HepG2 (cell line): ENCODE data around the gene NFATC3. TPM values are rescaled to one million over a fixed set of nuclear protein-coding genes. Genes with fewer than 3 reads are reported as not detected.

ENCODE experiments used
- GATA4 ChIP-seq: sonication (generic); IDR thresholded peaks from 2 replicates; pipeline ENCODE4 v1.6.1; 2016; ENCODE audit warnings: antibody characterized with exemption, low read depth, borderline replicate concordance
- IKZF1 ChIP-seq: fragments of 450-650 bp; IDR thresholded peaks from 2 replicates; pipeline ENCODE4 v1.7.1; 2016
- KLF16 ChIP-seq, 2 experiments: sonication (generic) in 1 of 2; formaldehyde crosslinking in 1 of 2; IDR thresholded peaks; 2 replicates each; pipeline versions ENCODE4 v1.6.1 to v1.8.0; 2016 to 2023; ENCODE audit warnings: missing genetic modification reagents in 2 of 2, missing compliant biosample characterization in 1 of 2
- KLF6 ChIP-seq: IDR thresholded peaks from 2 replicates; pipeline ENCODE4 v1.8.0; 2016; ENCODE audit warnings: missing biosample characterization, missing genetic modification reagents
- MIER3 ChIP-seq: IDR thresholded peaks from 2 replicates; pipeline ENCODE4 v1.6.1; 2016; ENCODE audit warnings: missing compliant biosample characterization, borderline replicate concordance
- MIXL1 ChIP-seq: IDR thresholded peaks from 2 replicates; pipeline ENCODE4 v1.6.1; 2016
- PCBP2 ChIP-seq: fragments of 200-400 bp; formaldehyde crosslinking; optimal IDR thresholded peaks from 2 replicates; pipeline ENCODE3; 2018; ENCODE audit warnings: low read length, low read depth; ENCODE audit not compliant: poor library complexity, severe bottlenecking
- PHF5A ChIP-seq: IDR thresholded peaks from one replicate; pipeline ENCODE4 v1.6.1; 2018; ENCODE audit warnings: low read depth, missing genetic modification reagents; ENCODE audit not compliant: unreplicated experiment
- PTBP1 ChIP-seq: fragments of 200-400 bp; formaldehyde crosslinking; IDR thresholded peaks from 2 replicates; pipeline ENCODE4 v1.6.1; 2018; ENCODE audit warnings: low read length, low read depth; ENCODE audit not compliant: poor library complexity, severe bottlenecking
- RFX5 ChIP-seq: IDR thresholded peaks from 2 replicates; pipeline ENCODE4 v1.6.1; 2011; ENCODE audit warnings: low read depth, low read length, improper control_type of control experiment
- SRSF4 ChIP-seq: fragments of 200-400 bp; formaldehyde crosslinking; IDR thresholded peaks from one replicate; pipeline ENCODE4 v1.6.1; 2018; ENCODE audit warnings: mild to moderate bottlenecking, low read depth, low read length, moderate library complexity; ENCODE audit not compliant: poor library complexity, severe bottlenecking
- SRY ChIP-seq: sonication (generic); formaldehyde crosslinking; IDR thresholded peaks from 2 replicates; pipeline ENCODE4 v1.8.0; 2022; ENCODE audit warnings: mild to moderate bottlenecking, missing genetic modification reagents
- TAF15 ChIP-seq: fragments of 200-400 bp; formaldehyde crosslinking; IDR thresholded peaks from one replicate; pipeline ENCODE4 v1.6.1; 2018; ENCODE audit warnings: mild to moderate bottlenecking, low read depth, low read length; ENCODE audit not compliant: poor library complexity, severe bottlenecking
- XBP1 ChIP-seq: sonication (generic); formaldehyde crosslinking; IDR thresholded peaks from 2 replicates; pipeline ENCODE4 v1.5.0; 2020; ENCODE audit warnings: missing genetic modification reagents
- ZKSCAN5 ChIP-seq: sonication (generic); formaldehyde crosslinking; IDR thresholded peaks from 2 replicates; pipeline ENCODE4 v1.5.1; 2020; ENCODE audit warnings: mild to moderate bottlenecking, missing genetic modification reagents
- ZNF274 ChIP-seq: sonication (generic); formaldehyde crosslinking; IDR thresholded peaks from 2 replicates; pipeline ENCODE4 v1.5.1; 2020; ENCODE audit warnings: mild to moderate bottlenecking, missing genetic modification reagents
- ZNF331 ChIP-seq: sonication (generic); formaldehyde crosslinking; IDR thresholded peaks from 2 replicates; pipeline ENCODE4 v1.4.0; 2020; ENCODE audit warnings: missing genetic modification reagents
- ZNF7 ChIP-seq: IDR thresholded peaks from 2 replicates; pipeline ENCODE4 v1.6.1; 2016; ENCODE audit warnings: missing biosample characterization, missing genetic modification reagents
- ZNF772 ChIP-seq: sonication (generic); formaldehyde crosslinking; IDR thresholded peaks from 2 replicates; pipeline ENCODE4 v1.5.0; 2020; ENCODE audit warnings: mild to moderate bottlenecking, missing genetic modification reagents
- polyA plus RNA-seq, 8 experiments: library from polyadenylated mRNA; depleted of rRNA in 3 of 8; stranded (reverse) in 7 of 8; unstranded in 1 of 8; fragments of >200 nt; fragmentation: Illumina TruSeq in 4 of 8; extraction: Trizol in 4 of 8; gene quantifications; 2 replicates each; pipeline versions ENCODE4 v1.2.1 to v1.2.3, GENCODE V29; 2011 to 2016; ENCODE audit warnings: low read depth in 4 of 8, missing spikeins in 1 of 8, mixed read lengths in 1 of 8; ENCODE audit not compliant: insufficient read depth in 1 of 8
- total RNA-seq, 5 experiments: library from RNA; depleted of rRNA; stranded (reverse); fragments of >200 nt; fragmentation: Illumina TruSeq; extraction: Trizol; gene quantifications; 2 replicates each; pipeline ENCODE4 v1.2.3, GENCODE V29; 2016; ENCODE audit warnings: low read depth in 1 of 5
- TF ChIP-seq, protein P1 (sequence below): sonication (generic); formaldehyde crosslinking; IDR thresholded peaks from 2 replicates; pipeline ENCODE4 v1.4.0; 2020; ENCODE audit warnings: missing genetic modification reagents
- TF ChIP-seq, protein P2 (sequence below): IDR thresholded peaks from 2 replicates; pipeline ENCODE4 v1.6.1; 2016; ENCODE audit warnings: control low read depth
- TF ChIP-seq, protein P3 (sequence below): sonication (generic); formaldehyde crosslinking; IDR thresholded peaks from 2 replicates; pipeline ENCODE4 v1.5.1; 2020; ENCODE audit warnings: missing genetic modification reagents, mild to moderate bottlenecking, borderline replicate concordance
- TF ChIP-seq, protein P4 (sequence below): sonication (generic); formaldehyde crosslinking; IDR thresholded peaks from 2 replicates; pipeline ENCODE4 v1.5.0; 2020; ENCODE audit warnings: missing genetic modification reagents

Gene NFATC3
- total and polyA plus RNA-seq, 2 of the 13 experiments (the other 11 are each of a cell fraction or from before 2014, with no cell fraction given): 52.6 to 62.7 TPM

DNA sequence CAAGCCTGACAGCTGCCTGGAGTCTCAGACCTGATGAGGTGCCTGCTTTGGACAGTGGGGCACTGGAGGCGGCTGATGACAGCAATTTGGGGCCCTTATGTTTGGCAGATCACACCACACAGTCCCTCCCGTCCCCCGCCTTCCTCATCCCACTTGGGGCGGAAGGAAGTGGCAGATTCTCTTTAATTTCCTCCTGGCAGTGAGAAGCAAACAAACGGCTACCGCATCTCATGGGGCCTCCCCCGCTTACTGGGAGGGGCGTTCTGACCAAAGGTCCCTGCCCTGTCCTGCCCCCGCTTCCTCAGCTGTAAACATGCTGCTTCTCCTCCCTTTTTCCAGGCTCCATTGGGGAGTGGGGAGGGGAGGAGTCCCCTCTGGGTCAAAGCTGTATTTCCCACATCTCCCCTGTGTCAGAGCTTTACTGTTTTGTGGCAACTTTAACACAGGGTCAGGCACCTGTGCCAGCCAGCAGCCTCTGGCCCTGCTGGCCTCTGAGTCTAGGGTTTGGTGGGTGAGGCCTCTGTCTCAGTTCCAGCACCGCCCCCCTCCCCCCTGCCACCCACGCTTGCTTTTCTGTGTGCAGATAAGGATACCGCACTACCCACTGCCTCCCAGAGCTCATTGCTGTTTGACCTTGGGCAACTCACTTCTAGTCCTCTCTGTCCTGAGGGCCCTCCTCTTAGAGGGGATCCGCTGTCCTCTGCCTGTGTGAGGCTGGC lies 5.4 kb upstream of the NFATC3 start (continued):
- TF ChIP-seq, protein P1, sequence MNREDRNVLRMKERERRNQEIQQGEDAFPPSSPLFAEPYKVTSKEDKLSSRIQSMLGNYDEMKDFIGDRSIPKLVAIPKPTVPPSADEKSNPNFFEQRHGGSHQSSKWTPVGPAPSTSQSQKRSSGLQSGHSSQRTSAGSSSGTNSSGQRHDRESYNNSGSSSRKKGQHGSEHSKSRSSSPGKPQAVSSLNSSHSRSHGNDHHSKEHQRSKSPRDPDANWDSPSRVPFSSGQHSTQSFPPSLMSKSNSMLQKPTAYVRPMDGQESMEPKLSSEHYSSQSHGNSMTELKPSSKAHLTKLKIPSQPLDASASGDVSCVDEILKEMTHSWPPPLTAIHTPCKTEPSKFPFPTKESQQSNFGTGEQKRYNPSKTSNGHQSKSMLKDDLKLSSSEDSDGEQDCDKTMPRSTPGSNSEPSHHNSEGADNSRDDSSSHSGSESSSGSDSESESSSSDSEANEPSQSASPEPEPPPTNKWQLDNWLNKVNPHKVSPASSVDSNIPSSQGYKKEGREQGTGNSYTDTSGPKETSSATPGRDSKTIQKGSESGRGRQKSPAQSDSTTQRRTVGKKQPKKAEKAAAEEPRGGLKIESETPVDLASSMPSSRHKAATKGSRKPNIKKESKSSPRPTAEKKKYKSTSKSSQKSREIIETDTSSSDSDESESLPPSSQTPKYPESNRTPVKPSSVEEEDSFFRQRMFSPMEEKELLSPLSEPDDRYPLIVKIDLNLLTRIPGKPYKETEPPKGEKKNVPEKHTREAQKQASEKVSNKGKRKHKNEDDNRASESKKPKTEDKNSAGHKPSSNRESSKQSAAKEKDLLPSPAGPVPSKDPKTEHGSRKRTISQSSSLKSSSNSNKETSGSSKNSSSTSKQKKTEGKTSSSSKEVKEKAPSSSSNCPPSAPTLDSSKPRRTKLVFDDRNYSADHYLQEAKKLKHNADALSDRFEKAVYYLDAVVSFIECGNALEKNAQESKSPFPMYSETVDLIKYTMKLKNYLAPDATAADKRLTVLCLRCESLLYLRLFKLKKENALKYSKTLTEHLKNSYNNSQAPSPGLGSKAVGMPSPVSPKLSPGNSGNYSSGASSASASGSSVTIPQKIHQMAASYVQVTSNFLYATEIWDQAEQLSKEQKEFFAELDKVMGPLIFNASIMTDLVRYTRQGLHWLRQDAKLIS (CRISPR knock-in tag): no peak; the same call in 1 of the 2 replicates
- TF ChIP-seq MIXL1 (peak; percentile 97), SRY (CRISPR knock-in tag) (peak; percentile 25), TAF15 (no peak), SRSF4 (no peak), PCBP2 (no peak), ZNF274 (CRISPR knock-in tag) (peak; percentile 70; the same call in 1 of the 2 replicates), PTBP1 (no peak), ZNF331 (CRISPR knock-in tag) (peak; percentile 79), KLF16 (CRISPR knock-in tag; IDR thresholded peaks at IDR 0.05) (peak in 1 of 2 experiments; percentile 98; a peak in 2 of 4 replicates), MIER3 (CRISPR knock-in tag) (peak; percentile 98), GATA4 (peak; percentile 92), ZNF772 (CRISPR knock-in tag) (peak; percentile 97), ZKSCAN5 (no peak), XBP1 (CRISPR knock-in tag) (no peak), PHF5A (CRISPR knock-in tag) (peak; percentile 99), ZNF7 (CRISPR knock-in tag) (no peak), IKZF1 (no peak), KLF6 (CRISPR knock-in tag) (peak; percentile 78; the same call in 1 of the 2 replicates), RFX5 (no peak)
- TF ChIP-seq, protein P2, sequence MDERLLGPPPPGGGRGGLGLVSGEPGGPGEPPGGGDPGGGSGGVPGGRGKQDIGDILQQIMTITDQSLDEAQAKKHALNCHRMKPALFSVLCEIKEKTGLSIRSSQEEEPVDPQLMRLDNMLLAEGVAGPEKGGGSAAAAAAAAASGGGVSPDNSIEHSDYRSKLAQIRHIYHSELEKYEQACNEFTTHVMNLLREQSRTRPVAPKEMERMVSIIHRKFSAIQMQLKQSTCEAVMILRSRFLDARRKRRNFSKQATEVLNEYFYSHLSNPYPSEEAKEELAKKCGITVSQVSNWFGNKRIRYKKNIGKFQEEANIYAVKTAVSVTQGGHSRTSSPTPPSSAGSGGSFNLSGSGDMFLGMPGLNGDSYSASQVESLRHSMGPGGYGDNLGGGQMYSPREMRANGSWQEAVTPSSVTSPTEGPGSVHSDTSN (CRISPR knock-in tag): 0 out of 2 replicates have a peak, but pooled peaks have one; percentile 14
- TF ChIP-seq, protein P3, sequence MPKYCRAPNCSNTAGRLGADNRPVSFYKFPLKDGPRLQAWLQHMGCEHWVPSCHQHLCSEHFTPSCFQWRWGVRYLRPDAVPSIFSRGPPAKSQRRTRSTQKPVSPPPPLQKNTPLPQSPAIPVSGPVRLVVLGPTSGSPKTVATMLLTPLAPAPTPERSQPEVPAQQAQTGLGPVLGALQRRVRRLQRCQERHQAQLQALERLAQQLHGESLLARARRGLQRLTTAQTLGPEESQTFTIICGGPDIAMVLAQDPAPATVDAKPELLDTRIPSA (CRISPR knock-in tag): peak; percentile 72; the same call in 1 of the 2 replicates
- TF ChIP-seq, protein P4, sequence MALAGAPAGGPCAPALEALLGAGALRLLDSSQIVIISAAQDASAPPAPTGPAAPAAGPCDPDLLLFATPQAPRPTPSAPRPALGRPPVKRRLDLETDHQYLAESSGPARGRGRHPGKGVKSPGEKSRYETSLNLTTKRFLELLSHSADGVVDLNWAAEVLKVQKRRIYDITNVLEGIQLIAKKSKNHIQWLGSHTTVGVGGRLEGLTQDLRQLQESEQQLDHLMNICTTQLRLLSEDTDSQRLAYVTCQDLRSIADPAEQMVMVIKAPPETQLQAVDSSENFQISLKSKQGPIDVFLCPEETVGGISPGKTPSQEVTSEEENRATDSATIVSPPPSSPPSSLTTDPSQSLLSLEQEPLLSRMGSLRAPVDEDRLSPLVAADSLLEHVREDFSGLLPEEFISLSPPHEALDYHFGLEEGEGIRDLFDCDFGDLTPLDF (CRISPR knock-in tag): peak; percentile 62
